GM23338 (cell line): Measurements from ENCODE around the gene KRTAP10-6.
"Not testable (repeated sequence)": the region's sequence is repeated elsewhere in the genome, so short reads cannot be mapped to it uniquely, and the experiment has no call there.

ENCODE experiments used
- CREB1 ChIP-seq: fragments of 250-450 bp; sonication (Bioruptor Pico); IDR thresholded peaks from 2 replicates; pipeline ENCODE4 v1.5.0; 2020; ENCODE audit warnings: low read depth, mild to moderate bottlenecking, moderate library complexity
- CTCF ChIP-seq, 2 experiments: fragments of 200-600 bp in 1 of 2; sonication (generic) in 1 of 2; conservative IDR thresholded peaks; 2 replicates each; pipeline versions ENCODE4 v1.5.1 to v1.6.1; 2016 to 2017; ENCODE audit warnings: antibody characterized with exemption in 2 of 2, low read depth in 2 of 2, mild to moderate bottlenecking in 2 of 2, moderate library complexity in 1 of 2
- ETS1 ChIP-seq: IDR thresholded peaks from 2 replicates; pipeline ENCODE4 v1.6.1; 2016; ENCODE audit warnings: antibody characterized with exemption
- EZH2 ChIP-seq: fragments of 200-600 bp; sonication (generic); IDR thresholded peaks from one replicate; pipeline ENCODE4 v1.8.0; 2017; ENCODE audit warnings: antibody characterized with exemption, mild to moderate bottlenecking, low read depth; ENCODE audit not compliant: unreplicated experiment
- EZH2phosphoT487 ChIP-seq: fragments of 200-600 bp; sonication (generic); IDR thresholded peaks from one replicate; pipeline ENCODE4 v1.8.1; 2018; ENCODE audit warnings: antibody characterized with exemption; ENCODE audit not compliant: unreplicated experiment
- POLR2AphosphoS5 ChIP-seq: IDR thresholded peaks from 2 replicates; pipeline ENCODE4 v1.6.1; 2016; ENCODE audit warnings: antibody characterized with exemption, low read depth
- REST ChIP-seq: IDR thresholded peaks from one replicate; pipeline ENCODE4 v1.6.1; 2018; ENCODE audit warnings: antibody characterized with exemption; ENCODE audit not compliant: unreplicated experiment
- ZNF462 ChIP-seq: fragments of 250-450 bp; sonication (Bioruptor Pico); IDR thresholded peaks from 2 replicates; pipeline ENCODE4 v1.5.0; 2020; ENCODE audit warnings: mild to moderate bottlenecking, moderate library complexity

- TF ChIP-seq CTCF (conservative IDR thresholded peaks at IDR 0.05; ENCODE audit: low read depth in 2 of 2); EZH2phosphoT487; POLR2AphosphoS5; EZH2; CREB1 (CRISPR knock-in tag); ETS1; REST; ZNF462: not testable (repeated sequence)
Observed at GRCh38 chr21:44627831-44628233, 35.5 kb upstream of the KRTAP10-6 start.
